ENCODE results near the gene SLC27A4. TPM values are rescaled to one million over a fixed set of nuclear protein-coding genes. Genes with fewer than 3 reads are reported as not detected.

The SLC27A4 gene
- total and polyA plus RNA-seq, 2 donors (not counting 1 experiment from before 2014, with no cell fraction given): 10.0 to 12.9 TPM

- Histone ChIP-seq H3K4me2 (replicated peaks; ENCODE audit: low read depth, low read length, poor library complexity, severe bottlenecking) (no peak overlapping the region), H2AFZ (ENCODE audit: insufficient read depth, low read depth, low read length, poor library complexity, severe bottlenecking) (no peak overlapping the region), H3K27ac (ENCODE audit: low read length in 2 of 2) (no peak overlapping the region), H3K9me3 (ENCODE audit: control extremely low read depth in 1 of 3, control insufficient read depth in 2 of 3, insufficient read depth in 1 of 3, low read length in 2 of 3) (no peaks in the 10 kb centered on the region), H3K79me2 (ENCODE audit: control insufficient read depth, insufficient read depth, low read length) (no peaks in the 10 kb centered on the region), H4K20me1 (ENCODE audit: control insufficient read depth, insufficient read depth, low read length, poor library complexity, severe bottlenecking) (no peaks in the 10 kb centered on the region), H3K27me3 (replicated peaks in 1 of 4; ENCODE audit: control extremely low read depth in 1 of 4, control insufficient read depth in 3 of 4, insufficient read depth in 4 of 4, low read length in 3 of 4) (no peaks in the 10 kb centered on the region), H3K9ac (ENCODE audit: low read length) (no peak overlapping the region), H3K4me1 (ENCODE audit: control insufficient read depth in 2 of 2, insufficient read depth in 2 of 2, low read length in 2 of 2) (no peaks in the 10 kb centered on the region), H3K4me3 (ENCODE audit: control extremely low read depth in 1 of 5, extremely low read depth in 1 of 5, insufficient read depth in 1 of 5, low read depth in 2 of 5, low read length in 4 of 5) (no peak overlapping the region), H3K36me3 (replicated peaks in 1 of 2; ENCODE audit: control extremely low read depth in 1 of 2, control insufficient read depth in 1 of 2, extremely low read depth in 1 of 2, insufficient read depth in 2 of 2, low read length in 1 of 2) (peaks cover 0 to 29% of the 10 kb centered on the region in 2 experiments)
- Mint-ChIP-seq H3K4me3 (no peak overlapping the region), H3K27me3 (no peaks in the 10 kb centered on the region), H3K27ac (no peak overlapping the region), H3K9me3 (ENCODE audit: insufficient read depth) (no peaks in the 10 kb centered on the region), H3K4me1 (no peaks in the 10 kb centered on the region)
- 100% methylated on average over 2 of the region's 2 CpGs for WGBS (ENCODE audit: insufficient coverage)
- intact Hi-C loops (cut with micrococcal nuclease): no loop called here
- no peak for DNase-seq
- POLR2A ChIA-PET: no interaction called here
- TF ChIP-seq CTCF (IDR thresholded peaks at IDR 0.05) (no peak), EZH2 (IDR thresholded peaks at IDR 0.05; ENCODE audit: borderline replicate concordance, insufficient read depth, low read depth, low read length, poor library complexity, severe bottlenecking) (no peak)
- CTCF ChIA-PET: interaction anchor here (2.0 kb wide), 1 partner anchor 13 kb away, joined by 11 read pairs; no protein-coding TSS in a partner anchor
- no peak for ATAC-seq (ENCODE audit: low read depth)
Observed at GRCh38 chr9:128349125-128349524, 8.8 kb downstream of the SLC27A4 start.

GRCh38 chr9:128349772-128350171 is 9.4 kb downstream of the SLC27A4 start:
- H3K9me3 Mint-ChIP-seq (ENCODE audit: insufficient read depth): no peaks in the 10 kb centered on the region
- Histone ChIP-seq H2AFZ (ENCODE audit: insufficient read depth, low read depth, low read length, poor library complexity, severe bottlenecking) (no peak overlapping the region), H4K20me1 (ENCODE audit: control insufficient read depth, insufficient read depth, low read length, poor library complexity, severe bottlenecking) (no peaks in the 10 kb centered on the region), H3K27me3 (replicated peaks in 1 of 4; ENCODE audit: control extremely low read depth in 1 of 4, control insufficient read depth in 3 of 4, insufficient read depth in 4 of 4, low read length in 3 of 4) (no peaks in the 10 kb centered on the region), H3K4me3 (ENCODE audit: control extremely low read depth in 1 of 5, extremely low read depth in 1 of 5, insufficient read depth in 1 of 5, low read depth in 2 of 5, low read length in 4 of 5) (no peak overlapping the region), H3K9ac (ENCODE audit: low read length) (no peak overlapping the region), H3K9me3 (ENCODE audit: control extremely low read depth in 1 of 3, control insufficient read depth in 2 of 3, insufficient read depth in 1 of 3, low read length in 2 of 3) (no peaks in the 10 kb centered on the region), H3K4me2 (replicated peaks; ENCODE audit: low read depth, low read length, poor library complexity, severe bottlenecking) (no peak overlapping the region), H3K27ac (ENCODE audit: low read length in 2 of 2) (no peak overlapping the region), H3K4me1 (ENCODE audit: control insufficient read depth in 2 of 2, insufficient read depth in 2 of 2, low read length in 2 of 2) (no peaks in the 10 kb centered on the region), H3K79me2 (ENCODE audit: control insufficient read depth, insufficient read depth, low read length) (no peaks in the 10 kb centered on the region), H3K36me3 (replicated peaks in 1 of 2; ENCODE audit: control extremely low read depth in 1 of 2, control insufficient read depth in 1 of 2, extremely low read depth in 1 of 2, insufficient read depth in 2 of 2, low read length in 1 of 2) (peaks cover 0 to 30% of the 10 kb centered on the region in 2 experiments)
- H3K4me1 Mint-ChIP-seq: no peaks in the 10 kb centered on the region
- intact Hi-C loops (cut with micrococcal nuclease): no loop called here
- H3K4me3 Mint-ChIP-seq: no peak overlapping the region
- no peak for DNase-seq
- ChIA-PET CTCF (interaction anchor here (2.0 kb wide), 1 partner anchor 12 kb away, joined by 11 read pairs; no protein-coding TSS in a partner anchor), POLR2A (no interaction called here)
- no peak for TF ChIP-seq CTCF (IDR thresholded peaks at IDR 0.05)
- TF ChIP-seq EZH2 (IDR thresholded peaks at IDR 0.05; ENCODE audit: borderline replicate concordance, insufficient read depth, low read depth, low read length, poor library complexity, severe bottlenecking): no peak
- no peaks in the 10 kb centered on the region for H3K27me3 Mint-ChIP-seq
- no peak overlapping the region for H3K27ac Mint-ChIP-seq
- 93% methylated on average over 4 of the region's 6 CpGs for WGBS (ENCODE audit: insufficient coverage)
- no peak for ATAC-seq (ENCODE audit: low read depth)
